ENCODE measurements around the gene HOGA1.

DNA sequence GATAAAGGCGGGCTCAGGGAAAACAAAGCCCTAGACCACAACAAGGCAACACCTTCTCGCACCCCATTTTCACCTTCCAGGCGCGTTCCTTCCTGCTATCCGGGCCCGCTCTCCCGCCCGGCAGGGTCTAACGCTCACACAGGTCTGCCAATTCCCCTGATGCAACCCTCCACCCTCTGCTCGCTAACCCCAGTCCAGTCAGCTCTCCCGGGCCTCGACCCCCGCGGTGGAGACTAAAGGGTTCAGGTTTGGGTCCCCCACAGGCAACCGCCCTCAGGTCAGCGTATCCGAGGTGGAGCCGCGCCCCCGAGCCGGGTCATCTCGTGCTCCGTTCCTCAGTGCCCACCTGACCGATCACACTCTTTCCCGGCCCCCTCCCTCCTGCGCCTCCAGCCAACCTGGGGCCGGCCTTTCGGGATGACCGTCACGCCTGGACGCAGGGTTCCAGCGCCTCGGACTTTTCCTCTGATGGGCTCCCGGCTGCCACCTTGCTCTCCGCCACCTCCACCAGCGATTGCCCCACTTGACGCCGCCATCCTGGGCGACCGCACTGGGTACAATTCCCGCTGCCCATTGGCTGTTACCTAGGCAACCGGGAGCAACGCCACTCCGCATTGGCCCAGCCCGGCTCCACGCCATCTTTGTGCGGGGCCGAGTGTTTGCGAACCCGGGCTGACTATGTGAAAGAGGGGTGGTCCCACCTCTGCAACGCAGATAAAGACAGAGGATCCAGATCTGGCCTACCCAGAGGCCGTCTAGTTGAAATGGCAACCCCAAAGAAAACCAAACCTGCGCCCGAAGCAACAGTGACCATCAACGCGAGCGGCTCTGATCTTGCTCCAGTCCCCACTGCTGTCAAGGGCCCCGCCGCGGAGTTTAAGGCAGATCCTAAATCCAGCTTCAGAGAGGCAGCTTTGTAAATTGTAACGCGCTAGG is 49.0 kb downstream of the HOGA1 start, which contains the start of gene MORN4:
- TF ChIP-seq CTCF (IDR thresholded peaks at IDR 0.05) (no peak), POLR2A (IDR thresholded peaks at IDR 0.05) (no peak)

Measured in testis (tissue), 2 donors.